Mononuclear cell (primary cell): ENCODE data around the gene RXRB. TPM values are rescaled to one million over a fixed set of nuclear protein-coding genes. Genes with fewer than 3 reads are reported as not detected.
"Not testable (repeated sequence)": the region's sequence is repeated elsewhere in the genome, so short reads cannot be mapped to it uniquely, and the experiment has no call there.

Source experiments
- H3K27me3 ChIP-seq: 2 replicates; pipeline ENCODE4 v1.6.0; 2011; ENCODE audit warnings: low read length, control low read depth; ENCODE audit not compliant: insufficient read depth
- H3K4me1 ChIP-seq: 2 replicates; pipeline ENCODE4 v1.5.1; 2011; ENCODE audit warnings: mild to moderate bottlenecking, low read length, control low read depth; ENCODE audit not compliant: insufficient read depth
- H3K4me3 ChIP-seq: 2 replicates; pipeline ENCODE4 v1.5.1; 2011; ENCODE audit warnings: mild to moderate bottlenecking, low read length, moderate library complexity
- H3K9me3 ChIP-seq: 2 replicates; pipeline ENCODE4 v1.5.1; 2011; ENCODE audit warnings: low read depth, mild to moderate bottlenecking, control low read depth, low read length
- total RNA-seq: library from RNA; depleted of rRNA; stranded (reverse); fragments of >200 nt; gene quantifications from one replicate; pipeline ENCODE4 v1.2.3, GENCODE V29; 2012

RXRB gene
- total RNA-seq, 1 donor = 11.3 TPM

GRCh38 chr6:33150560-33150959 is 49.9 kb downstream of the RXRB start:
- peaks cover 12% of the 10 kb centered on the region for H3K27me3 ChIP-seq
- H3K9me3 ChIP-seq = not testable (repeated sequence)

GRCh38 chr6:33147807-33148666 is 52.4 kb downstream of the RXRB start:
- Histone ChIP-seq H3K9me3 (no peaks in the 10 kb centered on the region), H3K27me3 (peaks cover 9% of the 10 kb centered on the region), H3K4me1 (peaks cover 16% of the 10 kb centered on the region), H3K4me3 (no peak overlapping the region)

More at GRCh38 chr6:33150560-33150959, 49.9 kb downstream of the RXRB start:
- not testable (repeated sequence) for H3K4me1 ChIP-seq, H3K4me3 ChIP-seq

GRCh38 chr6:33144373-33144772 is 56.1 kb downstream of the RXRB start:
- Histone ChIP-seq H3K27me3 (peaks cover 8% of the 10 kb centered on the region), H3K9me3 (no peaks in the 10 kb centered on the region), H3K4me1 (peaks cover 22% of the 10 kb centered on the region), H3K4me3 (no peak overlapping the region)

Other genes starting within 250 kb of the RXRB start
- 89.0 TPM for gene HLA-DMA, start 247.6 kb downstream of the RXRB start, total RNA-seq
- gene BRD2, start 232.1 kb downstream of the RXRB start, total RNA-seq = 193 TPM
- 16.2 TPM for gene HLA-DOA, start 191.1 kb downstream of the RXRB start, total RNA-seq
- 271 TPM for gene HLA-DPA1, start 127.0 kb downstream of the RXRB start, total RNA-seq
- 166 TPM for gene HLA-DPB1, start 124.7 kb downstream of the RXRB start, total RNA-seq
- 0.63 TPM for gene COL11A2, start 8.2 kb downstream of the RXRB start, total RNA-seq
- gene SLC39A7, start 202 bp upstream of the RXRB start, total RNA-seq = 10.7 TPM
- gene HSD17B8, start 4.0 kb upstream of the RXRB start, total RNA-seq = 6.4 TPM
- 11.4 TPM for gene RING1, start 7.8 kb upstream of the RXRB start, total RNA-seq
- 27.8 TPM for gene VPS52, start 71.2 kb upstream of the RXRB start, total RNA-seq
- 4,638 TPM for gene RPS18, start 71.4 kb upstream of the RXRB start, total RNA-seq
- gene B3GALT4, start 76.5 kb upstream of the RXRB start, total RNA-seq = 11.1 TPM
- 19.4 TPM for gene WDR46, start 88.6 kb upstream of the RXRB start, total RNA-seq
- gene PFDN6, start 88.9 kb upstream of the RXRB start, total RNA-seq = 11.1 TPM
- 14.7 TPM for gene RGL2, start 98.3 kb upstream of the RXRB start, total RNA-seq
- gene TAPBP, start 113.4 kb upstream of the RXRB start, total RNA-seq = 188 TPM
- gene ZBTB22, start 117.1 kb upstream of the RXRB start, total RNA-seq = 12.6 TPM
- 15.2 TPM for gene DAXX, start 122.3 kb upstream of the RXRB start, total RNA-seq
- 0.94 TPM for gene KIFC1, start 191.2 kb upstream of the RXRB start, total RNA-seq
- 78.5 TPM for gene PHF1, start 210.3 kb upstream of the RXRB start, total RNA-seq
- 66.3 TPM for gene CUTA, start 217.4 kb upstream of the RXRB start, total RNA-seq
- gene SYNGAP1, start 219.4 kb upstream of the RXRB start, total RNA-seq = 10.5 TPM